GM12891 (cell line): ENCODE results near the gene SLC28A1.

Experiments used
- POLR2AphosphoS5 ChIP-seq: IDR thresholded peaks from 2 replicates; pipeline ENCODE4 v1.6.1; 2011; ENCODE audit warnings: low read depth, low read length, control low read depth
- TAF1 ChIP-seq: IDR thresholded peaks from 2 replicates; pipeline ENCODE4 v1.6.1; 2011; ENCODE audit warnings: low read depth, low read length, control low read depth

GRCh38 chr15:84991014-84991712, 106.7 kb downstream of the SLC28A1 start:
- TF ChIP-seq POLR2AphosphoS5 (no peak), TAF1 (no peak)
